GM18505 (cell line): Measurements from ENCODE around the gene SLC6A18.
"Not testable (repeated sequence)": the region's sequence is repeated elsewhere in the genome, so short reads cannot be mapped to it uniquely, and the experiment has no call there.

Experiments used
- ATAC-seq: cut with Tn5 transposase; IDR thresholded peaks from one replicate; pipeline ENCODE4 v1.9.1; 2021; ENCODE audit not compliant: unreplicated experiment
- POLR2A ChIP-seq: IDR thresholded peaks from 4 replicates; pipeline ENCODE4 v1.6.1; 2011; ENCODE audit warnings: borderline replicate concordance; ENCODE audit not compliant: insufficient read depth, insufficient read length; ENCODE audit errors: extremely low read depth

SLC6A18 gene

DNA sequence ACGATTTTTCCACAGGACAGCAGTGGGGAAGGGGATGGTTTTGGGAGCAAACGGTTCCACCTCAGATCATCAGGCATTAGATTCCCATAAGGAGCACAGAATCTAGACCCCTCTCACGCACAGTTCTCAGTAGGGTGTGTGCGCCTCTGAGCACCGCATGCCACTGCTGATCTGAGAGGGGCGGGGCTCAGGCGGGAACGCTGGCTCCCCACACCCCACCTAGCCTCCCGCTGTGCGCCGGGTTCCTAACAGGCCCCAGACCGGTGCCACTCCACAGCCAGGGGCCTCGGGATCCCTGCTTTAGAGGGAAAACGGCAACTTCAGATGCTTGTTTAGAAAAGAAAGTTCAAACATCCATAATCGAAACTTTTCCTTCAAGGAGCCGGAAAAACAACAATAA is 49.3 kb downstream of the SLC6A18 start:
- TF ChIP-seq POLR2A, result no peak
- no peak for ATAC-seq

GRCh38 chr5:1275397-1276391 is 50.5 kb downstream of the SLC6A18 start:
- not testable (repeated sequence) for ATAC-seq

DNA sequence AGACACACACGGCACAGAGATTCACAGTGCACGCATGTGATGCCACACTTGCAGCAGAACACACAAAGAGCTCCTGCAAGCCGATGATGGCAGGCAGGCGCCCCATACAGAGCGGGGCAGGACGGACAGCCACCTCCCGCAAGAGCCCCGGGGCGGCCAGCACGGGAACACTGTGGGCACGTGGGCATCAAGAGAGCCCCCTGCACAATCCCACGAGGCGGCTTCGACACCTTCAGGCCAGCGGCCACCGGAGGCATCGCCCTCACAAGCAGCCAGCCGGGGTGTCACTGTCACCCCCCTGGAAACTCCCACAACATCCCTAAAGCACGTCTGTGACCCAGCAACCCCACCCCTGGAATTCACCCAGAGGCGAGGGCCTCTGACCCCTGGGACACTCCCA is 51.7 kb downstream of the SLC6A18 start:
- ATAC-seq, result no peak
- TF ChIP-seq POLR2A, result no peak

- no peak for ATAC-seq
- no peak for TF ChIP-seq POLR2A
Observed at GRCh38 chr5:1277331-1277730, 52.1 kb downstream of the SLC6A18 start.

DNA sequence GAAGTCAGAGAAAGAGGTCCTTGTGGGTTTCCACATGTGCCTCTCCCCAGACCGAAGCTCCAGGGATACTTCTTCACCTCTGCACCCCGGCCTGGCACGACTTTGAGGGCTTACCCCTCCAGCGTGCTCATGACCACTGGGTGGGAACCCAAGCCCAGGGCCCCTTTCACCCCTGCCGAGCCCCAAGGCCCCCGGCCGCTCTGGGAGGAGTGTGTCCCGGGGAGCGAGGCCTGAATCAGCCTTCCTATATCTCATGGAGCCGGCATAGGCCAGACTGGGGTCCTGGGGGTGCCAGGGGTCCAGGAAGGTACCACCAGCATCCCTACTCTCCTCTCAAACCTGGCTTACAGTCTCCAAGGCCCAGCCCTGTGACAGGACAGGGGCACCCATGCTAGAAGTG is 52.6 kb downstream of the SLC6A18 start:
- no peak for TF ChIP-seq POLR2A
- no peak for ATAC-seq

- no peak for TF ChIP-seq POLR2A
- ATAC-seq, result no peak
Observed at GRCh38 chr5:1278216-1278615, 53.0 kb downstream of the SLC6A18 start.

DNA sequence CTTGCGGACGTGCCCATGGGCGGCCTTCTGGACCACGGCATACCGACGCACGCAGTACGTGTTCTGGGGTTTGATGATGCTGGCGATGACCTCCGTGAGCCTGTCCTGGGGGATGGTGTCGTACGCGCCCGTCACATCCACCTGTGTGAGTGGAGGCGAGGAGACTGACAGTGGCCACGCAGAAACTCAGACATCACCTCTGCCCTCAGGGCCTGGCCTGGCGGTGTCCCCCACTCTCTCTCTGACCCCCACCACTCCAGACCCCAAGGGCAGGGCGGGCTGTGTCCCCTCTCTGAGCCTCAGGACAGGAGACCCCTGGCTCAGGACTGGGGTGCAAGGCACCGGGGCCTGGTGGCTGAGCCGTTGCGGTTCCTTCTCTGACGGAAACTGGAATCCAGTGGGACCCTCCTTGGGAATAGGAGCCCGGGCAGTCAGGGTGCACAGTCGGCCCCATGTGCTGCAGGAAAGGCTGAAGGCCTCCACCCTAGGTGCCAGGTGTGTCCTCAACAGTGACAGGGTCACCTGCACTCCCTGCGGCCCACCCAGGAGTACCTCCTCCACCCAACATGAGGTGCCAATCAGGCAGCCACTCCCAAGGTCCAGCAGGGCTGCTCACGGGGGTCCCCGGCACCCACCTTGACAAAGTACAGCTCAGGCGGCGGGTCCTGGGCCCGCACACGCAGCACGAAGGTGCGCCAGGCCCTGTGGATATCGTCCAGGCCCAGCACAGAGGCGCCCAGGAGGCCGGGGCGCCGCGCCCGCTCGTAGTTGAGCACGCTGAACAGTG is 53.7 kb downstream of the SLC6A18 start:
- ATAC-seq, result no peak
- TF ChIP-seq POLR2A, result no peak

- TF ChIP-seq POLR2A, result no peak
- no peak for ATAC-seq
Observed at GRCh38 chr5:1279443-1280151, 54.4 kb downstream of the SLC6A18 start.

DNA sequence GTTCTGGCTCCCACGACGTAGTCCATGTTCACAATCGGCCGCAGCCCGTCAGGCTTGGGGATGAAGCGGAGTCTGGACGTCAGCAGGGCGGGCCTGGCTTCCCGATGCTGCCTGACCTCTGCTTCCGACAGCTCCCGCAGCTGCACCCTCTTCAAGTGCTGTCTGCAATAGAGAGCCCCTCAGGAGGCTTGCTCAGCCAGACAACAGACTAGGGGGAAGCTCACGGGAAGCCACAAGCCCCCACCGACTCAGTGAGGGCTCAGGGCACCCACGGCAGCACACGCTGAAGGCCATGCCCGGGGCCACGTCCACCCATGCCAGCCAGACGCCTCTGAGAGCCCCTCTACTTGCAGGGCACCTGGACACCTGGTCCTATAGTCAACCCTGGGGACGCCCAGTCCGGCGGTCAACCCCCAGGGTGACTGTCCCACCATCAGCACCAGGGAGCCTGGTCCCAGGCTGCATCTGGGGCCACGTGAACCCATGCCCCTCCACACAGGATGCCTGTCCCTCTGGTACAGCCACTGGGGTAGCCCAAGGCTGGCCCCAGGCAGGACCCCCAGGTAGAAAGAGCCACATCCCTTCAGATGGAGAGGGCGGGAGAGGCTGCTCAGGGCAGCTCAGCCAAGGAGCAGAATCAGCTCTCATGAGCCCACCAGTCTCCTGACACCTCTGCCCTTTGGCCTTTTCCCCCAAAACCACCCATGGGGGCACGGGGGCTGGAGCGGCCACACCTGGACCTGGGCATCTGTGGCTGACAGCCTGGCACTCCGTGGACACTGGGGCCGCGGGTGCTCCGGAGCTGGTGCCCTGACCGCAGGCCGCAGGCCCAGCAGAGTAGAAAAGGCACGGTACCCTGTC is 55.2 kb downstream of the SLC6A18 start:
- ATAC-seq, result no peak
- no peak for TF ChIP-seq POLR2A

- ATAC-seq, result no peak
- no peak for TF ChIP-seq POLR2A
Observed at GRCh38 chr5:1281038-1281882, 56.1 kb downstream of the SLC6A18 start.

GRCh38 chr5:1282131-1282992 is 57.2 kb downstream of the SLC6A18 start:
- no peak for ATAC-seq
- no peak for TF ChIP-seq POLR2A

DNA sequence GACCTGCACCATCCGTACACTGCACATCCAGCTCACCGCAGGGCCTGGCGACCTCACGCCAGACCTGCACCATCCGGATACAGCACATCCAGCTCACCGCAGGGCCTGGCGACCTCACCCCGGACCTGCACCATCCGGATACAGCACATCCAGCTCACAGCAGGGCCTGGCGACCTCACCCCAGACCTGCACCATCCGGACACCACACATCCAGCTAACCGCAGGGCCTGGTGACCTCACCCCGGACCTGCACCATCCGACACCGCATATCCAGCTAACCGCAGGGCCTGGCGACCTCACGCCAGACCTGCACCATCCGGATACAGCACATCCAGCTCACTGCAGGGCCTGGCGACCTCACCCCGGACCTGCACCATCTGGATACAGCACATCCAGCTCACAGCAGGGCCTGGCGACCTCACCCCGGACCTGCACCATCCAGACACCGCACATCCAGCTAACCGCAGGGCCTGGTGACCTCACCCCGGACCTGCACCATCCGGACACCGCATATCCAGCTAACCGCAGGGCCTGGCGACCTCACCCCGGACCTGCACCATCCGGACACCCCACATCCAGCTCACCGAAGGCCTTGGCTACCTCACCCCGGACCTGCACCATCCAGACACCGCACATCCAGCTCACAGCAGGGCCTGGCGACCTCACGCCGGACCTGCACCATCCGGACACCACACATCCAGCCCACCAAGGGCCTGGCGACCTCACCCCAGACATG is 58.0 kb downstream of the SLC6A18 start:
- ATAC-seq, result not testable (repeated sequence)

DNA sequence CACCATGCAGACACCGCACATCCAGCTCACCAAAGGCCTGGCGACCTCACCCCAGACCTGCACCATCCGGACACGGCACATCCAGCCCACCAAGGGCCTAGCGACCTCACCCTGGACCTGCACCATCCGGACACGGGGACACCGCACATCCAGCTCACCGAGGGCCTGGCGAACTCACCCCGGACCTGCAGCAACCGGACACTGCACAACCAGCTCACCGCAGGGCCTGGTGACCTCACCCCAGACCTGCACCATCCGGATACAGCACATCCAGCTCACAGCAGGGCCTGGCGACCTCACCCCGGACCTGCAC is 58.5 kb downstream of the SLC6A18 start:
- not testable (repeated sequence) for ATAC-seq

GRCh38 chr5:1284336-1284970 is 59.3 kb downstream of the SLC6A18 start:
- ATAC-seq, result not testable (repeated sequence)
